SK-N-MC (cell line): ENCODE results near the gene MAST3.

Source experiments
- DNase-seq: peaks from one replicate; pipeline ENCODE4 v3.0.0-alpha.2; 2011; ENCODE audit warnings: low read depth, low spot score
- H3K27ac ChIP-seq: fragments of 200-600 bp; sonication (generic); 2 replicates; pipeline ENCODE4 v1.5.1; 2016; ENCODE audit warnings: mixed run types
- H3K36me3 ChIP-seq: fragments of 200-600 bp; sonication (generic); 2 replicates; pipeline ENCODE4 v1.6.1; 2017; ENCODE audit warnings: antibody characterized with exemption, low read length, mixed read lengths; ENCODE audit not compliant: insufficient read depth
- H3K4me3 ChIP-seq: fragments of 200-600 bp; sonication (generic); 2 replicates; pipeline ENCODE4 v1.5.1; 2016
- H3K9ac ChIP-seq: fragments of 200-600 bp; sonication (generic); 2 replicates; pipeline ENCODE4 v1.8.0; 2017; ENCODE audit warnings: mixed run types, mixed read lengths; ENCODE audit not compliant: insufficient read length
- H3K9me3 ChIP-seq: fragments of 200-600 bp; sonication (generic); 2 replicates; pipeline ENCODE4 v1.6.1; 2017; ENCODE audit warnings: low read depth, mild to moderate bottlenecking, antibody characterized with exemption, low read length, moderate library complexity, mixed read lengths
- EZH2 ChIP-seq: fragments of 200-600 bp; sonication (generic); IDR thresholded peaks from one replicate; pipeline ENCODE4 v1.6.1; 2017; ENCODE audit warnings: antibody characterized with exemption
- FOXP2 ChIP-seq: optimal IDR thresholded peaks from 2 replicates; pipeline ENCODE3; 2011; ENCODE audit warnings: mild to moderate bottlenecking, moderate library complexity; ENCODE audit not compliant: insufficient read depth; ENCODE audit errors: extremely low read length, control extremely low read depth
- POLR2AphosphoS5 ChIP-seq: IDR thresholded peaks from 2 replicates; pipeline ENCODE4 v1.6.1; 2012; ENCODE audit warnings: mild to moderate bottlenecking, low read depth, low read length, borderline replicate concordance

MAST3 gene

GRCh38 chr19:18160971-18161635 is 63.5 kb downstream of the MAST3 start:
- Histone ChIP-seq H3K36me3 (peaks cover 21% of the 10 kb centered on the region; the same call in 1 of the 2 replicates), H3K9ac (peak overlapping the region; percentile 68)

GRCh38 chr19:18161636-18162002 is 64.0 kb downstream of the MAST3 start:
- Histone ChIP-seq H3K9ac (no peak overlapping the region), H3K36me3 (peaks cover 23% of the 10 kb centered on the region; the same call in 1 of the 2 replicates), H3K27ac (no peak overlapping the region), H3K4me3 (peak overlapping the region; percentile 38; the same call in 1 of the 2 replicates), H3K9me3 (no peaks in the 10 kb centered on the region)
- no peak for DNase-seq
- TF ChIP-seq POLR2AphosphoS5 = no peak
- TF ChIP-seq FOXP2 = no peak
- TF ChIP-seq EZH2 = no peak

More at GRCh38 chr19:18160971-18161635, 63.5 kb downstream of the MAST3 start:
- DNase-seq = no peak
- Histone ChIP-seq H3K9me3 (no peaks in the 10 kb centered on the region), H3K27ac (no peak overlapping the region), H3K4me3 (peak overlapping the region; percentile 63)
- TF ChIP-seq POLR2AphosphoS5 (no peak), EZH2 (no peak), FOXP2 (no peak)

GRCh38 chr19:18164072-18164471 is 66.5 kb downstream of the MAST3 start:
- TF ChIP-seq EZH2 (no peak), POLR2AphosphoS5 (no peak), FOXP2 (no peak)
- Histone ChIP-seq H3K27ac (no peak overlapping the region), H3K36me3 (peaks cover 23% of the 10 kb centered on the region; the same call in 1 of the 2 replicates), H3K9me3 (no peaks in the 10 kb centered on the region), H3K4me3 (no peak overlapping the region), H3K9ac (no peak overlapping the region)
- DNase-seq = no peak

- Histone ChIP-seq H3K9me3 (no peaks in the 10 kb centered on the region), H3K4me3 (no peak overlapping the region), H3K9ac (no peak overlapping the region), H3K36me3 (peaks cover 26% of the 10 kb centered on the region; the same call in 1 of the 2 replicates), H3K27ac (no peak overlapping the region)
- TF ChIP-seq EZH2 (no peak), FOXP2 (no peak), POLR2AphosphoS5 (no peak)
- no peak for DNase-seq
Measured at GRCh38 chr19:18165794-18166544, 68.4 kb downstream of the MAST3 start.

- H3K4me3 ChIP-seq = no peak overlapping the region
- H3K9me3 ChIP-seq = no peaks in the 10 kb centered on the region
- H3K36me3 ChIP-seq = peaks cover 24% of the 10 kb centered on the region; the same call in 1 of the 2 replicates
- H3K27ac ChIP-seq = no peak overlapping the region
- no peak for DNase-seq
- no peak overlapping the region for H3K9ac ChIP-seq
- TF ChIP-seq FOXP2 (no peak), POLR2AphosphoS5 (no peak), EZH2 (no peak)
Measured at GRCh38 chr19:18167011-18167410, 69.4 kb downstream of the MAST3 start.

- H3K9me3 ChIP-seq = no peaks in the 10 kb centered on the region
- TF ChIP-seq EZH2 (no peak), POLR2AphosphoS5 (no peak), FOXP2 (no peak)
- no peak overlapping the region for H3K27ac ChIP-seq
- no peak overlapping the region for H3K4me3 ChIP-seq
- H3K36me3 ChIP-seq = peaks cover 15% of the 10 kb centered on the region; the same call in 1 of the 2 replicates
- no peak overlapping the region for H3K9ac ChIP-seq
- DNase-seq = no peak
Measured at GRCh38 chr19:18167975-18168645, 70.5 kb downstream of the MAST3 start.

GRCh38 chr19:18168673-18169381 is 71.2 kb downstream of the MAST3 start:
- H3K27ac ChIP-seq = no peak overlapping the region
- H3K9me3 ChIP-seq = no peaks in the 10 kb centered on the region
- no peak for DNase-seq
- no peak for TF ChIP-seq FOXP2
- H3K9ac ChIP-seq = no peak overlapping the region
- no peak overlapping the region for H3K4me3 ChIP-seq
- H3K36me3 ChIP-seq = peaks cover 13% of the 10 kb centered on the region; the same call in 1 of the 2 replicates
